Lower lobe of right lung (tissue), 2 donors: ENCODE measurements around the gene WASL. TPM values are rescaled to one million over a fixed set of nuclear protein-coding genes. Genes with fewer than 3 reads are reported as not detected.

Experiments
- ATAC-seq, 2 donors: fragments of 200-7000 bp; cut with Tn5 transposase; one replicate each; pipeline ENCODE4 v1.9.1; 2020 to 2022; ENCODE audit warnings: mild to moderate bottlenecking in 2 of 2, moderate library complexity in 2 of 2
- DNase-seq: peaks from one replicate; pipeline ENCODE4 v3.0.0-alpha.2; 2020
- H3K27ac ChIP-seq: fragments of 200-600 bp; one replicate; pipeline ENCODE4 v1.8.0; 2022
- H3K27me3 ChIP-seq: fragments of 200-600 bp; one replicate; pipeline ENCODE4 v1.8.0; 2022; ENCODE audit warnings: low read depth
- H3K36me3 ChIP-seq: fragments of 200-600 bp; one replicate; pipeline ENCODE4 v1.8.0; 2022; ENCODE audit warnings: mild to moderate bottlenecking
- H3K4me1 ChIP-seq: fragments of 200-600 bp; one replicate; pipeline ENCODE4 v1.8.0; 2022
- H3K4me3 ChIP-seq: fragments of 200-600 bp; one replicate; pipeline ENCODE4 v1.8.0; 2022; ENCODE audit warnings: mild to moderate bottlenecking
- H3K9me3 ChIP-seq: fragments of 200-600 bp; one replicate; pipeline ENCODE4 v1.8.0; 2022
- intact Hi-C: fragments of 100-400 bp; cut with DNase I; formaldehyde crosslinking; loops from one replicate; pipeline ENCODE4 v1.11.0; 2022
- total RNA-seq: library from RNA; stranded (reverse); fragmentation: NEBNext Ultra II Directional; extraction: Animal tissue kit (Norgen Biotek cat#: 25700); gene quantifications from one replicate; pipeline ENCODE4 v1.2.1, GENCODE V29; 2021
- TF ChIP-seq, protein P1 (sequence below): fragments of 200-600 bp; IDR thresholded peaks from one replicate; pipeline ENCODE4 v1.8.0; 2022; ENCODE audit warnings: antibody characterized with exemption, mild to moderate bottlenecking
- donor health status: DM: no; HTN: yes; CAD: no; lungs with severe emphysema.

The WASL gene
- total RNA-seq, 1 donor from 2014 or later: 33.3 TPM

DNA sequence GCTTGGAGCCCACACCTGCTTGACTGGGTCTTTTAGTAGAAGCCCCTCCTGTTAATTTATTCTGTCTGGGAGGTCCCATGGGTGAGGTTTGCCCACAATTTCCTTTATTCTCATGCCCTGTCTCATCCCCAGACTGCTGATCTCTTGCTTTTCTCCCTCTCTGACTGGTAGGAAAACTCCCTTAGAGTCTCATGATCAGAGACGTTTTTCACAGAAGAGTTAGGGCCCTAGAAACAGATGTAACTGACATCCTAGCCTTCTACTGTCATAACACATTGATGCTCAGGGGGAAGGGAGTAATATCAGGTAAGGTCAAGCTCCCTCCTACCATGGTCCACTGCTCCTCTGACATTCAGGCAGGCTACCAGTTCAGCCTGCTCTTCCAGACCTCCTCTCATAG is 43.7 kb upstream of the WASL start:
- Histone ChIP-seq H3K27me3 (no peaks in the 10 kb centered on the region), H3K4me1 (peaks cover 5% of the 10 kb centered on the region), H3K36me3 (no peaks in the 10 kb centered on the region), H3K27ac (no peak overlapping the region), H3K4me3 (no peak overlapping the region), H3K9me3 (no peaks in the 10 kb centered on the region)
- intact Hi-C loops: no loop called here
- DNase-seq (no peak), ATAC-seq (no peak)
- TF ChIP-seq, protein P1, sequence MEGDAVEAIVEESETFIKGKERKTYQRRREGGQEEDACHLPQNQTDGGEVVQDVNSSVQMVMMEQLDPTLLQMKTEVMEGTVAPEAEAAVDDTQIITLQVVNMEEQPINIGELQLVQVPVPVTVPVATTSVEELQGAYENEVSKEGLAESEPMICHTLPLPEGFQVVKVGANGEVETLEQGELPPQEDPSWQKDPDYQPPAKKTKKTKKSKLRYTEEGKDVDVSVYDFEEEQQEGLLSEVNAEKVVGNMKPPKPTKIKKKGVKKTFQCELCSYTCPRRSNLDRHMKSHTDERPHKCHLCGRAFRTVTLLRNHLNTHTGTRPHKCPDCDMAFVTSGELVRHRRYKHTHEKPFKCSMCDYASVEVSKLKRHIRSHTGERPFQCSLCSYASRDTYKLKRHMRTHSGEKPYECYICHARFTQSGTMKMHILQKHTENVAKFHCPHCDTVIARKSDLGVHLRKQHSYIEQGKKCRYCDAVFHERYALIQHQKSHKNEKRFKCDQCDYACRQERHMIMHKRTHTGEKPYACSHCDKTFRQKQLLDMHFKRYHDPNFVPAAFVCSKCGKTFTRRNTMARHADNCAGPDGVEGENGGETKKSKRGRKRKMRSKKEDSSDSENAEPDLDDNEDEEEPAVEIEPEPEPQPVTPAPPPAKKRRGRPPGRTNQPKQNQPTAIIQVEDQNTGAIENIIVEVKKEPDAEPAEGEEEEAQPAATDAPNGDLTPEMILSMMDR: no peak

DNA sequence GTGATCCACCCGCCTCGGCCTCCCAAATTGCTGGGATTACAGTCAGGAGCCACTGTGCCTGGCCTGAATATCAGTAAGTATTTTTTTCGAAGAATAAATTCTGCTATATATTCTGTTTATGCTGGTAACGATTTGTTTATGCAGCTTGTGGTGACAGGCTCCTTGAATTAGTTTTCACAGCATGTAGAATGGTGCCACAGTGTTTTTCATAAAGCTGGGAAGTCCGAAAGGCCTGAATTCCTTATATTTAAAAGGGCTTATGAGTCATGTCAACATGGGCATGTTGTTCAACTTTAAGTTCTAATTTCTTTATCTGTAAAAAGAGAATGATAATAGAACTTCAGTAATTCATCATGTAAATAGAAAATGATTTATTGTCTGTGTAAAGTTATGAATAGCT is 42.2 kb upstream of the WASL start:
- Histone ChIP-seq H3K36me3 (no peaks in the 10 kb centered on the region), H3K27me3 (no peaks in the 10 kb centered on the region), H3K27ac (no peak overlapping the region), H3K4me3 (no peak overlapping the region), H3K9me3 (no peaks in the 10 kb centered on the region), H3K4me1 (no peaks in the 10 kb centered on the region)
- no peak for DNase-seq
- no peak for ATAC-seq
- TF ChIP-seq, protein P1: no peak
- intact Hi-C loops: no loop called here

DNA sequence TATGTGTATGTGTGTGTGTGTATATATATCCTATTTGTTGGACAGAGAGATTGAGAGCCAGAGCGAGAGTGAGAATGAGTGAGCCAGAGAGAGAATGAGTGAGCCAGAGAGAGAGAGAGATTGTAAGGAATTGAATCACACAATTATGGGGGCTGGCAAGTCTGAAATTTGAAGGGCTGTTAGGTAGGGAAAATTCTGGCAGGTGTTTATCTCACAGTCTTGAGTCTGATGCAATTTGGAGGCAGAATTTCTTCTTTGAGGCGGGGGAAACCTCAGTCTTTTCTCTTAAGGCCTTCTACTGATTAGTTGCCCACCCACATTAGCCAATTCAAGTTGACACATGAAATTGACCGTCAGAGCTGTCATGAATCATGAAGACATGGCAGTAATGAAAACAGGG is 41.0 kb upstream of the WASL start:
- TF ChIP-seq, protein P1: no peak
- DNase-seq (no peak), ATAC-seq (no peak)
- no peaks in the 10 kb centered on the region for H3K36me3 ChIP-seq
- intact Hi-C loops: no loop called here
- H3K9me3 ChIP-seq: no peaks in the 10 kb centered on the region
- H3K27me3 ChIP-seq: no peaks in the 10 kb centered on the region
- peaks cover under 1% of the 10 kb centered on the region for H3K4me1 ChIP-seq
- H3K27ac ChIP-seq: no peak overlapping the region
- no peak overlapping the region for H3K4me3 ChIP-seq

DNA sequence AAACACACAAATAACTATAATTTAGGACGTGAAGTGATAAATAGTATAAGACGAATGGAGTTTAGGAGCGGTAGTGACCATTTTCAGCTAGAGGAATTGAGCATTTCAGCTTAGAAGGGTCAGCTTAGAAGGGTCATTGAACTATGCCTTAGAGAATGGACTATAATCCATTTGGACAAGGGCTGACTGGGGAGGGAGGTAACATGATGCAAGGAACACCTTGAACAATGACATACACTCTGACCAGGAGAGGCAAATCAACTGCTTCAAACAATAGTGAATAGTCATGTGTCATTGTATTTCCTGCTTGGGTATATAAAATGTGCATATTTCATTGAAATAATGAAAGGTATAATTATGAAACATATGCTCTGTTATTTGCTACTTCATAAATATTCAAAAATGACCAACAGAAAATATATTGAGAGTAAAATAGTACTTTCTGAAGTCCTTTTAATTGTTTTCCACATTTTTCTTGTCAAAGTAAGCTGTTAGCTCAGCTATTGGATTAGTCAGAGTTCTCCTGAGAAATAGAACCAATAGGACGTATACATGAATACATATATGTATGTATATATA is 40.5 kb upstream of the WASL start:
- ATAC-seq (no peak), DNase-seq (no peak)
- no peaks in the 10 kb centered on the region for H3K36me3 ChIP-seq
- TF ChIP-seq, protein P1: no peak
- H3K4me1 ChIP-seq: peaks cover 5% of the 10 kb centered on the region
- H3K27ac ChIP-seq: no peak overlapping the region
- no peak overlapping the region for H3K4me3 ChIP-seq
- intact Hi-C loops: no loop called here
- no peaks in the 10 kb centered on the region for H3K27me3 ChIP-seq
- no peaks in the 10 kb centered on the region for H3K9me3 ChIP-seq

DNA sequence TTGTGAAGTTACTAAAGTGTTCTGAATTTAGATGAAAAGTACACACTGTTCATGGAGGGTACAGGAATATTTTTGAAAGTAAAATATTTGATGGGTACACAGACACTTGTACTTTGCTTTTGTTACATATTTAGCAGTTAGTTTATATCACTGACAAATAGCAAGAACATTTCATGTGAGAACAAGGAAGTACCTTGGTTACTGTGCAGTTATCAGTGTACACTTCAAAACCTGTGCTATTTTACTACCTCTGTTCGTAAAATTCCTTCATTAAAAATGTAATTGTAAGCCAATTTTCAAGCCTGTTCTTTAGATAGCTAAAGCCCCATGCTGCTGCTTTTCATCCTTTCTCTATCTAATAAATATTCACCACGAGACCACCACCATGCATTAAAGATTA is 39.8 kb upstream of the WASL start:
- ATAC-seq (no peak), DNase-seq (no peak)
- no peaks in the 10 kb centered on the region for H3K36me3 ChIP-seq
- no peaks in the 10 kb centered on the region for H3K9me3 ChIP-seq
- no peaks in the 10 kb centered on the region for H3K27me3 ChIP-seq
- TF ChIP-seq, protein P1: no peak
- no peak overlapping the region for H3K27ac ChIP-seq
- no peak overlapping the region for H3K4me3 ChIP-seq
- intact Hi-C loops: no loop called here
- peaks cover 11% of the 10 kb centered on the region for H3K4me1 ChIP-seq
